OCI-M2 (cell line): Measurements from ENCODE around the gene EYS.

ENCODE experiments used
- DNase-seq: peaks from one replicate; lab custom pipeline; 2025; ENCODE audit not compliant: unreplicated experiment; lab: John Stamatoyannopoulos, UW

EYS gene

DNA sequence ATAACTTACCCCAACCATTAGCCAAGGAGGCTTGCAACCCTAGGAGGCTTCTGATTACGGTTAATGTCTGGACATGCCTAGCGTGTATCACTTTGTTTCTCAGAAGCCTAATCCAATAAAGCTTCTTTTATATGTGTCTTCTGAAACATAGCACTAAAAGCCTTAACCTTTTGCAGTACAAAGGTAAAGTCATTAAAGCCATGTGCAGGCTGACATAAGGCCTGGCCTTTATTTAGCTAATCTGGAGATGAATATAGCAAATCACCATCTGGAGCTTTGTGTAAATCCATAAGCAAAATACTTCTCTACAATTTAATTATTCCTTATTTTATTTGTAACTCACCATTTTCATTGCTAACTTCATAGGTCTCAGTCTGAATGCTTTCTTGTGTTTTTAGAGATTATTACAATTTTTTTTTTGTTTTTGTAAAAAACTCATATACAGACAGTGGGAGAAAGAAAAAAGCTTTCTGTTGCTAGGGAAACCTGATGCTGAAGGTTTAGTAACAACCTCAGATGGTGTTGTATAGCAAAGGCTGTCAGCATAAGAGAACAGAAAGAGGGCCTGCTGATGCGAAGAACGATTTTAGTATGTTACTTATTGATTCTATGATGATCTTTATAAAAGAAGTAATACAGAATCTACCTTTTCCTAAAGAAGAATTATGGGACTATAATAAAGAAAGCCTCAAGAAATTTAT, at the start of gene EYS:
TSS of gene EYS (minus strand) at position 101 of the 701 bp plus-strand sequence. CDS start 211,816 bp downstream, outside the sequence.
- DNase-seq, result no peak

DNA sequence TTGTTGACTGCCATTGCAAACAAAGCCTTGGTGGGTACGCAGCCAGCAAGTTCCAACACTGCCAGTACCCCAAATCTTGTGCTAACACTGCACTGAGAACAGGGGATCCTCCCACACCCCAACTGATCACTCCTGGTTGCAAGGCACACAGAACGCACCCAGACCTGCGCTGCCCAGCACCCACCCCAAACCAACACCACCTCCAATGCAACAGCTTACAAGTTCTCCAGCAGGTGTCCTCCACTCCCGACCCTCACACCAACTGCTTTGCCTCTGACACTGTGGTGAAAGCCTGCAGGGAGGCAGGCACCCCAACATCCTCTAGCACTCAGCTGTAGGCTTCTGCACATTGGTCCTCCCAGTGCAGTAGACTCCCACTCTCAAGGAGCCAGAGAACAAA, 39.3 kb upstream of the EYS start:
- no peak for DNase-seq

DNA sequence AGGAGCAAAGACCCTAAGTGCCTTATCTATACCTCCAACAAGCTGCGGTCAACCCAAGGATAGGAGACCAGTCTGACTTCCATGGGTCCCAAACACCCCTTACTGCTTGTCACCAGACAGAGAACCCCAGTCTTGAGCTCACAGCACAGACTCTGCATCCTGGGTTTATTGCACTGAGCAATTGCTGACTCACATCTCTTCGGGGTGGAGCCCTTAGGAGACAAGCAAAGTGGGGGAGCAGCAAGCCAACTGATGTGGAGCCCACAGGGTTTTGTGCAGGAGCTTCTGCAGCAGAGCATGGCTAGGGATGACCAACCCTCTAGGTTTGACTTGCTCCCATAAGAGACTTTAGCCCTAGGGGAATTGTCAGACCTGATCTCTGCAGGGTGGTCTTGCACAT, 38.6 kb upstream of the EYS start:
- no peak for DNase-seq

DNA sequence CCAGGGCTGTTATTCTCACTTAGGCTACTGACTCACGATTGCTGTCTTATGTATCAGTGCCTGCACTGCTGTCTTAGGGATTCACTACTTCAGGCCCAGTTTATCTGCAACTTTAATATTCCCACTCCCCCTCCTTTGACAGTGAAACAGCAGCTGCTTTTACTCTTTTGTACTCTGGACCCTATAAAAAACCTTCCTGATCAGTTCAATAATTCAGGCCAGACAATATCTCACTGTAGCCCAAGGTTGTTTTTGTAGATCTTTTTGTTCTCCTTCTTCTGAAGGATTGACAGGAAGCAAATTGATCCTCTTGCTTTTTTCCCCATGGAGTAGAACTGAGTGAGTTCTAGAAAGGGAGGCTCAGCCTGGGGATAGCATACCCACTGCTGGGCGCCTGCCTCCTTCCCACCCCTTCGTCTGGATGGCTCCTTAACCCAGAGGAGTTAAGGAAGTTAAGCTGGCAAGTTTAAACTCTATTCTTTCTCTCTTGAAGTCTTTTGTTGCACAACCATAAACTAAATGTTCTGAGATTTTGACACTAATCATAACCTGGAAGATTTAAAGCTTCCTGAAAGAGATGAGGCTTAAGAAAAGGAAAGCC, 22.0 kb upstream of the EYS start:
- no peak for DNase-seq

DNA sequence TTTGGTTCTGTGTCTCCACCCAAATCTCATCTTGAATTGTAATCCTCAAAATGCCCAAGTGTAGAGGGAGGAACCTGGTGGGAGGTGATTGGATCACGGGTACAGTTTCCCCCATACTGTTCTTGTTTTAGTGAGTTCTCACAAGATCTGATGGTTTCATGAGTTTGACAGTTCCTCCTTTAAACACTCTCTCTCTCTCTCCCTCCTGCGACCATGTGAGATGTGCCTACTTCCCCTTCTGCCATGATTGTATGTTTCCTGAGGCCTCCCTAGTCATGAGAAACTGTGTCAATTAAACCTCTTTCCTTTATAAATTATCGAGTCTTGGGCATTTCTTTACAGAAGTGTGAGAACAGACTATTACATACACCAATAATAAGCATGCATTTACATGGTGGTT, 12.1 kb upstream of the EYS start:
- no peak for DNase-seq

DNA sequence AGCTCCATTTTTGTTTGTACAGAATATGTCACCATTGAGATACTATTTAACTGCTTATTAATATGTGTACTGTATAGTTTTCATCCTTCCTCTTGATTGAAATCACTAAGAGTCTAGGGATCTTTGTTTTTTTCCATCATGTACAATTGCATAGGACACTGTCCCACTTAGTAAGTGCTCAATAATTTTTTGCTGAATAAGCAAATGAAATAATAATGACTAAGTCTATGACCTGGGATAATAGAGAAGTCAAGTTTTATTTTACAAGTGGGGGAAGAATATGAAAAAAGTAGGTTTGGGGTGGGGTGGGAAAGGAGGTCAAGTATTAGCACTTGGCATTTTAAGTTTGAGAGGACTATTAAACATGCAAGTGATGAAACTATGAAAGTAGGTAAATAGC, 4.5 kb upstream of the EYS start:
- no peak for DNase-seq

DNA sequence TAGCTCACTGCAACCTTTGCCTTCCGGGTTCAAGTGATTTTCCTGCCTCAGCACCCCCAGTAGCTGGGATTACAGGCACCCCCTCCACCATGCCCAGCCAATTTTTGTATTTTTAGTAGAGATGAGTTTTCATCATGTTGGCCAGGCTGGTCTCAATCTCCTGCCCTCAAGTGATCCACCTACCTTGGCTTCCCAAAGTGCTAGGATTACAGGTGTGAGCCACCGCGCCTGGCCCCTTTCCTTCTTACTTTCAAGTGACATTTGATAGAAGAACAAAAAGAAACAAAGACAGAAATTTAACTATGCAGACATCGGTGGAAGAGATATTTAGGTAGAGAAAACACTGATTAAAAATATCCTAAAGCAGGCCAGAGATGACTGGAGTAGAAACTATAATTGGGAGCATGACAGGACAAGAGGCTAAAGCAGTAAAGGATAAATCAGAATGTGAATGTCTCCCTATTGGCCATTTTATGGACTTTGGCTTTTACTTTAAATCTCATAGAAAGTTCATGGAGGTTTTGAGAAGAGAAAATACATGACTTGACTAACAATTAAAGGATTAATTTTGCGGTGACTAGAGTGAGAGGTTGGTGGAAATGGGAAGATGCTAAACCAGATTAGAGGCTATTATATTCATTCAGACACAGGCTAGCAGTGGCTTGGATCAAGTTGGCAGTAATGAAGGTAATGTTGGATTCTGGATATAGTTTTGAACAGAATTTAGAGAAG, 2.2 kb upstream of the EYS start:
- no peak for DNase-seq

DNA sequence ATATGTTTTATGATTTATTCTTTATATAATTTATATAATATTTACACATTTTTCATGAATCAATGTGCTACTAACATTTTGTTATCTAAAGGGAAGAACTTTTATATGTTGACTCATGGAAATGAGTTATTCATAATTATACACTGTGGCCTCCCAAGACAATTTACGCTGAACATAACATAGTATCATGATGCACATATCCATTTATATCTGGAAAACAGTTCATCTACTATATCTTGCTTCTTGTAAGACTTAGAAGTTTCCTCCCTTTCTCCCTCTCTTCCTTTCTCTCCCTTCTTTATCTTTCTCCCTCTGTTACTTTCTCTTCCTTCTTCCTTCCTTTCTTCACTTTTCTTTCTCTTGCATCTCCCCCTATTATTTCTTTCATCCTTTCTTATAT, 1.1 kb upstream of the EYS start:
- DNase-seq, result no peak

DNA sequence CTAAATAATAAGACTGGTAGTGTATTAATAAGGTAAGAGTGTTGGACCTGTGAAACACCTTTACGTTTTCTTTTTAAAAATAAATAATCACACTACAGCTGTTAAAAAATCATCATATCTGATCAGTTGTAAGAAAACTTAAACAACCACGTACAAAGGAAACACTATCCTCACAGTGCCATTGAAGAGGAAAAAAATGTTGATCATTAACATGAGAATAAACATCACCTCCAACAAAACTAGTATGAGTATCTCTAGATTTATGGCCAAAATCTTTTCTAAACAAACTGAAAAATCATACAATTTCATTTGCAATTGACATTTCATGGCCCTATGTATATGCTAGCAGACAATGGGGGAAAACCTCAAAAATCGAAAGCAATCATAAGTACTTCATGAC, 590 bp downstream of the EYS start:
- DNase-seq, result no peak

DNA sequence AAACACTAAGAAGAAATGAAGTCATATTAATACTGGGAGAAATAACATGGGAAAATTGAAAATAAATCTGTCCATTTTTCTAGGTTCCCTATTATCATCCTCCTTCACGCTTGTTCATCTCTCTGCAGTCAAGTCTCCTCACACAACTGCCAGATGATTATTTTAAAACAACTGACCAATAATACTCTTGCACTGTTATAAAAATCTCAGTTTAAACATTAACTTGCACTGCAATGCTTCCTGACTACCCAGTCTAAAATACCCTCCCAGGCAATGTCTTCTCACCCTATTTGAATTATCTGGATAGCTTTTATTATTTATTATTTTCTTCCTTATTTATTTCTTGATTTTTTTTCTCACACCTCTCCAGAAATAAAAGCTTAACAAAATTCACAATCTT, 5.7 kb downstream of the EYS start:
- no peak for DNase-seq

DNA sequence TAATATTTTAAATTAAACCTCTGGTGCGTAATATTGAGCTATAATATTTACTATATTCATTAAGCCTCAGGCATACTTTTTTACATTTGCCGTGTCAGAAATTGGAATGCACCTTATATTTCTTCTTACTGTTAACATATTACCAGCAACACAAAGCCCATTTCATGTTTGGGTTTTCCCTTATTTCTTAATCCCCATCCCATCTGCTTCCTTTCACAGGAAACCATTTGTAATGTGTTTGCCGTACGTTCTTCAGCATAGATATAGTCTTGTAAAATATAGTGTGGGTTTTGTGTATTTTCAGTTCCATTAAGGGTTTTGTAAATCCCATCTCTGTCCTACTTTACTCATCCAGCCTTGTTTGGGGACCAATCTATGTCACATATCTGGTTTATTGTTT, 6.5 kb downstream of the EYS start:
- no peak for DNase-seq

DNA sequence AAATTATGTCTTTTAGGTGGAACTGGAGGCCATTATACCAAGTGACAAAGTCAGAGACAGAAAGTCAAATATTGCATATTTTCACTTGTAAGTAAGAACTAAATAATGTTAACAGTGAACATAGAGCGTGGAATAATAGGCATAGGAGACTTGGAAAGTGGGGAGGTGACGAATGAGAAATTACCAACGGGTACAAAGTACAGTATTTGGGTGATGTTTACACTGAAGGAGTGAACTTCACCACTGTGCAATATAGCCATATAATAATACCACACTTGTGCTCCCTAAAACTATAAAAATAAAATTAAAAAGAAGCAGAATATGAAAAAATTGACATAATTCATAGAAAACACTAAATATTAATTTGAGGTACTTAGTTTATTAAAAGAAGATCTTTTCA, 14.9 kb downstream of the EYS start:
- DNase-seq, result no peak

DNA sequence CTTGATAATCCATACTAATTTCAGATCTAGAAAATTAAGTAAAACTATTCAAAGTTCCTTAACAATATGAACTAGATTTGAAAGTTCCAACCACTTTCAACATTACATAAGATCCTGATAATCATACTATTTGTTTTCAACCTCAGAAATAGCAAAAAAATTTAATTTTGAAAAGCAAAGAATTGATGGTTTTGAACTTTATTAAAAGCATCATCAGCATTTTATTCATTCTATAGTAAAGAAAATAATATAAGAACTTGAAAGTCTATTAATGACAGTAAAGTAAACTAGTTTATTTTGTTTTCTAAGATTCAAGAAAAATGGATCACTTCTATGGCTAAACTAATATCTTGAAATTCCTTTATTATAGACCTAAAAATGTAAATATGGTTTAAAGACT, 26.8 kb downstream of the EYS start:
- no peak for DNase-seq

DNA sequence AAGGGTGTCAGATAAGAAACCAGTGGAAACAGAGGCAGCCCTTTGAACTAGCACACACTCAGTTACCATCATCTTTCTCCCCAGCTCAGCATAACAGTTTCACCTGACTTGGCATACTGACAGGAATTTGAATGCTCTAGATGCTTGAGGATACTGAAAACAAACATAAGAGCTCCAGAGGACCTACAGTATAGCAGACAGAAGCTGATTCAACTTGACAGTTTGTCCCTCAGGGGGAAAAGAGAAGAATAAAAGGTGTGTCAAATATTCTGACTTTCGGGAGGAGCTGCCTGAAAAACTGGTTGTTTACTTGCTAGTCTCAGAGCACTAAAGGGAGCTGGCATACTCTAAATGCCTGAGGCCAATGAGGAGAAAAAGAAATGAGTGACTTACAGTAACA, 35.1 kb downstream of the EYS start:
- DNase-seq, result no peak

DNA sequence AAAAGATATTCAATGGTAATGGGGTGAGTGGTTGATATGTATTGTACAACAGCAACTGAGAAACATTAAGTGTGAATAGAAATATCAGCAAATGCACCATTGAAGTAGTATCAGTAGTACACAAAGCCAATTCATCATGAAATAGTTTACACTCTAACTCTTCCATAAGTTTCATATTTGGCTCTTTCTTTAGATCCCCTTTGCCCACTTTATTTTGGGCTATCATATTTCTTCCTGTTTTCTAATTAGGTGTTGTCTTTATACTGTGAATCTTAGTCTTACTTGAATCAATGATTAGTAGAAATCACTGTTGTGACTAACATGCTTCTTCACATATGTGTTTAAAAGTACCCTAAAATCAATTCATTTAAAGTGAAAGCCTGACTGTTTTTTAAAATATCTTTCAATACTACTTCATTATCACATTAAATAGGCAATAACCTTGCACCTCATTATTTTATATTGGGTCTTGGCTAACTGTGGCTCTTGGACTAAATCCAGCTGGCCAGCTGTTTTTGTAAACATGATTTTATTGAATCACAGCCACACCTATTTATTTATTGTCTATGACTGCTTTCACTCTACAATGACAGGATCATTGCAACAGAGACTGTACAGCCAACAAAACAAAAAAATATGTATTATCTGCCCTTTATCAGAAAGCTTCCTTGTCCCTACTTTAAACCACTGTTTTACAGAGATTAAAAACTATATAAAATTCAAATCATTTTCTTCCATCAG, 38.9 kb downstream of the EYS start:
- no peak for DNase-seq

DNA sequence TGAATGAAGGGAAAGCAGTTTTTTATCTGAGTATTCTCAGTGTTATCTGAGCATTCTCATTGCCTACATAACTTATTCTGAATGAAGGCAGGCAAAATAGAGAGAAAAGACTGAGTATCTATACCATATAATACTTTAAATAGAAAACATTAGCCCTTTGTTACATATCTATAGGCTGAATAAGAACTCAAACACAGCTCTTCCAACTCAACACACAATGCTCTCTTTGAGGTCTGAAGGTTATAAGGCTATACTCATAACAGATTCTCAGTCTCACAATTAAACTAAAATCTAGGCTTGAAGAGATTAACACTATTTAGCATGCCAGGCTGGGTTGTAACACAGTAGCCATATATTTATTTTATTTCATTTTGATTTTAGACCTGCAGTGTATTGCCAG, 56.9 kb downstream of the EYS start:
- DNase-seq, result no peak

DNA sequence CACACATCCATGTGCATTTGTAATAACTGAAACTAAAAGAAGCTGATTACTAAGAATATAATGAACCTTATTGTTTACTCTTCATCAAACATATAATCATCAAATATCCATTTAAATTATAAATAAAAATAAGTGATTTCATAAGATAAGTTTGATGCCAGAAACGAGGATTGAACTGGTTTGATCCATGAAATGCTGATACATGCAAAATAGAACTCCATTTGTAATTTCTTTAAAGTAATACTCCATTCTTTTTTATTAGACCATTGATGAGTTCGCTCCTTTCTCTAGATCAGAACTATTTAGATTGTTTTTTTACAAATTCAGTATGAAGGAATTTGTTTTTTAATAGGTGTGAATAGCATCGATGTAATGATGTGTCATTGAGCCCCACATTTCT, 57.6 kb downstream of the EYS start:
- DNase-seq, result no peak

DNA sequence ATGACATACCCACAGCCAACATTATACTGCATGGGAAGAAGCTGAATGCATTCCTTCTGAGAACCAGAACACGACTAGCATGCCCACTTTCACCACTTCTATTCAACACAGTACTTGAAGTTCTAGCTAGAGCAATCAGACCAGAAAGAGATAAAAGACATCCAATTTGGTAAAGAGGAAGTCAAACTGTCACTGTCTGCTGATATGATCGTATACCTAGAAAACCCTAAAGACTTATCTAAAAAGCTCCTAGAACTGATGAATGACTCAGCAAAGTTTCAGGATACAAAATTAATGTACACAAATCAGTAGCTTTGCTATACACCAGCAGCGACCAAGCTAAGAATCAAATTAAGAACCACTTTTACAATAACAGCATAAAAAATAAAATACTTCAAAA, 60.5 kb downstream of the EYS start:
- no peak for DNase-seq

DNA sequence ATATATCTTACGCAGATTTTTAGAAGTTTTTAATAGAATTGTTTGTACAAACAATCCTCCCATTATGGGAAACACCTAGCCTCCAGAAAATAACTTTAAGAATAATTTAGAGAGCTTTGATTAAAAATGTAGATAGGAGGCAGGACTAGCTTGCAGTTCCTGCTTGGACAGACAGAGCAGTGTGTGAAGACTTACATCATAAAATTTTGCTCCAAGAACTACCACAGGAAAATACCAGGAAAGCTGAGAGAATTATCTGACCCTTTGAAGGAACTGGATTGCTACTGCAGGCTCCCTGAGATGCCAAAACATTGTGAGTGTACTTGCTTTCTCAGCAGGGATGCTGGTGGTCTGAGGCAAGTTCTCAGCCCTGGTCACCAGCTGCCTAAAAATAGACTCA, 64.2 kb downstream of the EYS start:
- DNase-seq, result no peak

DNA sequence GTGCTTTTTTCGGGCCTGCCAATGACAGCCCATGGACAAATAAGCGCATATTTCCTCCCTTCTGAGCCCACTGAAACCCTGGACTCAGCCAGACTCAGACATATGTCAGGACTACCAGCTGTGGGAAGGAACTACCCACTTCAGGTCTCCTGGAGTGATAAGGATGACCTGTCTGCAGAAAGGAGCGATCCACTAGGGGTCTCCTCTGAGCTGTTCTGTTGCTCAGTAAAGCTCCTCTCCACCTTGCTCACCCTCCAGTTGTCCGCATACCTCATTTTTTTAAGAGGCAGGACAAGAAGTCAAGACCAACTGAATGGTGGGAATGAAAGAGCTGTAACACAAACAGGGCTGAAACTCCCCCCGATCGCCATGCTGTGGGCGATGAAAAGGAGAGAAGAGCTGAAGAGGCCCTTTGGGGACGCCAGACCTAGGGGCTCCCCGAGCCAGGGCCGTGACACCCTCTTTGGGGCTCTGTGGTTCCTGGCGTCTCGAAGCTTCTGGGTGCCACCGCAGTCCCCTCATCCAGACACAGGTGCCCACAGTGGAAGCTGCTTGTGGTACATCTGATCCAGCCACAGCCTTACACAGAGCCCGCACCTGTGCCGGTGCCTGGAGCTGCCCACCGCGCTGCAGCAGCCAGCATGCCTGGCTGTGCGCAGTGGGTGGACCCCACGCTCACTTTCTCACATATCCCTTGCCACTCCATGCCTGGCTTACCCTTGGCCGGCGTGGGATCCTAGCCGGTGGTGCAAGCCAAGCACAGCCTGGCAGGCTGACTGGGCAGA, 68.8 kb downstream of the EYS start:
- DNase-seq, result no peak
